HepG2 (cell line): ENCODE data around the gene ARL16. TPM values are rescaled to one million over a fixed set of nuclear protein-coding genes. Genes with fewer than 3 reads are reported as not detected.

Experiments
- AHR ChIP-seq: IDR thresholded peaks from 2 replicates; pipeline ENCODE4 v1.6.1; 2018; ENCODE audit warnings: missing genetic modification reagents, missing compliant biosample characterization
- ATF2 ChIP-seq: sonication (generic); formaldehyde crosslinking; IDR thresholded peaks from 2 replicates; pipeline ENCODE4 v1.4.0; 2020; ENCODE audit warnings: missing genetic modification reagents
- DR1 ChIP-seq: sonication (generic); formaldehyde crosslinking; IDR thresholded peaks from 2 replicates; pipeline ENCODE4 v1.8.0; 2021; ENCODE audit warnings: mild to moderate bottlenecking, missing genetic modification reagents, inconsistent platforms
- FOXC1 ChIP-seq: sonication (generic); formaldehyde crosslinking; IDR thresholded peaks from 2 replicates; pipeline ENCODE4 v1.8.0; 2022; ENCODE audit warnings: mild to moderate bottlenecking, missing genetic modification reagents, borderline replicate concordance
- MYPOP ChIP-seq: sonication (generic); formaldehyde crosslinking; IDR thresholded peaks from 2 replicates; pipeline ENCODE4 v1.8.1; 2023; ENCODE audit warnings: mild to moderate bottlenecking, moderate library complexity, missing genetic modification reagents
- NONO ChIP-seq, 2 experiments: fragments of 450-650 bp in 1 of 2; sonication (generic) in 1 of 2; formaldehyde crosslinking in 1 of 2; IDR thresholded peaks in 1 of 2; conservative IDR thresholded peaks in 1 of 2; 2 replicates each; pipeline versions ENCODE4 v1.6.1 to v1.8.0; 2017 to 2022; ENCODE audit warnings: mild to moderate bottlenecking in 1 of 2, missing genetic modification reagents in 1 of 2, moderate library complexity in 1 of 2
- NR2F2 ChIP-seq: IDR thresholded peaks from 2 replicates; pipeline ENCODE4 v1.6.1; 2012; ENCODE audit warnings: low read depth, inconsistent platforms, borderline replicate concordance
- SALL1 ChIP-seq: sonication (generic); formaldehyde crosslinking; IDR thresholded peaks from 2 replicates; pipeline ENCODE4 v1.8.0; 2022; ENCODE audit warnings: mild to moderate bottlenecking, missing genetic modification reagents
- SCMH1 ChIP-seq: sonication (generic); formaldehyde crosslinking; IDR thresholded peaks from 2 replicates; pipeline ENCODE4 v1.9.0; 2021; ENCODE audit warnings: missing genetic modification reagents, mild to moderate bottlenecking, borderline replicate concordance
- SMARCC2 ChIP-seq: fragments of 450-650 bp; IDR thresholded peaks from 2 replicates; pipeline ENCODE4 v1.6.1; 2017; ENCODE audit warnings: antibody characterized with exemption, mild to moderate bottlenecking
- TCF12 ChIP-seq, 2 experiments: fragments of 450-650 bp in 1 of 2; sonication (generic) in 1 of 2; formaldehyde crosslinking in 1 of 2; IDR thresholded peaks; 2 replicates each; pipeline versions ENCODE4 v1.6.1 to v1.8.0; 2017 to 2022; ENCODE audit warnings: antibody characterized with exemption in 1 of 2, mild to moderate bottlenecking in 1 of 2, missing genetic modification reagents in 1 of 2, moderate library complexity in 1 of 2
- TOE1 ChIP-seq: sonication (generic); formaldehyde crosslinking; IDR thresholded peaks from 2 replicates; pipeline ENCODE4 v1.4.0; 2020; ENCODE audit warnings: mild to moderate bottlenecking, missing genetic modification reagents
- TP53 ChIP-seq: sonication (generic); formaldehyde crosslinking; conservative IDR thresholded peaks from 2 replicates; pipeline ENCODE4 v1.4.0; 2020; ENCODE audit warnings: missing genetic modification reagents
- ZNF234 ChIP-seq: sonication (generic); formaldehyde crosslinking; conservative IDR thresholded peaks from 2 replicates; pipeline ENCODE4 v1.5.1; 2020; ENCODE audit warnings: mild to moderate bottlenecking, missing genetic modification reagents
- ZNF235 ChIP-seq: sonication (generic); formaldehyde crosslinking; IDR thresholded peaks from 2 replicates; pipeline ENCODE4 v1.8.1; 2023; ENCODE audit warnings: mild to moderate bottlenecking, missing genetic modification reagents, borderline replicate concordance
- ZNF350 ChIP-seq: sonication (generic); formaldehyde crosslinking; IDR thresholded peaks from 2 replicates; pipeline ENCODE4 v1.4.0; 2020; ENCODE audit warnings: mild to moderate bottlenecking, low read depth, missing genetic modification reagents, borderline replicate concordance
- ZNF567 ChIP-seq: sonication (generic); formaldehyde crosslinking; IDR thresholded peaks from 2 replicates; pipeline ENCODE4 v1.8.1; 2023; ENCODE audit warnings: mild to moderate bottlenecking, missing genetic modification reagents, borderline replicate concordance
- ZNF639 ChIP-seq: conservative IDR thresholded peaks from 2 replicates; pipeline ENCODE4 v1.6.1; 2018; ENCODE audit warnings: missing genetic modification reagents
- ZNF672 ChIP-seq: sonication (generic); formaldehyde crosslinking; IDR thresholded peaks from 2 replicates; pipeline ENCODE4 v1.8.1; 2022; ENCODE audit warnings: missing genetic modification reagents
- ZNF687 ChIP-seq: sonication (generic); formaldehyde crosslinking; IDR thresholded peaks from 2 replicates; pipeline ENCODE4 v1.5.1; 2020; ENCODE audit warnings: mild to moderate bottlenecking, missing genetic modification reagents, moderate library complexity
- ZSCAN9 ChIP-seq: IDR thresholded peaks from 2 replicates; pipeline ENCODE4 v1.6.1; 2016; ENCODE audit warnings: borderline replicate concordance
- polyA plus RNA-seq, 8 experiments: library from polyadenylated mRNA; depleted of rRNA in 3 of 8; stranded (reverse) in 7 of 8; unstranded in 1 of 8; fragments of >200 nt; fragmentation: Illumina TruSeq in 4 of 8; extraction: Trizol in 4 of 8; gene quantifications; 2 replicates each; pipeline versions ENCODE4 v1.2.1 to v1.2.3, GENCODE V29; 2011 to 2016; ENCODE audit warnings: low read depth in 4 of 8, missing spikeins in 1 of 8, mixed read lengths in 1 of 8; ENCODE audit not compliant: insufficient read depth in 1 of 8
- total RNA-seq, 5 experiments: library from RNA; depleted of rRNA; stranded (reverse); fragments of >200 nt; fragmentation: Illumina TruSeq; extraction: Trizol; gene quantifications; 2 replicates each; pipeline ENCODE4 v1.2.3, GENCODE V29; 2016; ENCODE audit warnings: low read depth in 1 of 5

Gene ARL16
- total and polyA plus RNA-seq, 2 of the 13 experiments (the other 11 are each of a cell fraction or from before 2014, with no cell fraction given): 20.8 to 30.8 TPM

DNA sequence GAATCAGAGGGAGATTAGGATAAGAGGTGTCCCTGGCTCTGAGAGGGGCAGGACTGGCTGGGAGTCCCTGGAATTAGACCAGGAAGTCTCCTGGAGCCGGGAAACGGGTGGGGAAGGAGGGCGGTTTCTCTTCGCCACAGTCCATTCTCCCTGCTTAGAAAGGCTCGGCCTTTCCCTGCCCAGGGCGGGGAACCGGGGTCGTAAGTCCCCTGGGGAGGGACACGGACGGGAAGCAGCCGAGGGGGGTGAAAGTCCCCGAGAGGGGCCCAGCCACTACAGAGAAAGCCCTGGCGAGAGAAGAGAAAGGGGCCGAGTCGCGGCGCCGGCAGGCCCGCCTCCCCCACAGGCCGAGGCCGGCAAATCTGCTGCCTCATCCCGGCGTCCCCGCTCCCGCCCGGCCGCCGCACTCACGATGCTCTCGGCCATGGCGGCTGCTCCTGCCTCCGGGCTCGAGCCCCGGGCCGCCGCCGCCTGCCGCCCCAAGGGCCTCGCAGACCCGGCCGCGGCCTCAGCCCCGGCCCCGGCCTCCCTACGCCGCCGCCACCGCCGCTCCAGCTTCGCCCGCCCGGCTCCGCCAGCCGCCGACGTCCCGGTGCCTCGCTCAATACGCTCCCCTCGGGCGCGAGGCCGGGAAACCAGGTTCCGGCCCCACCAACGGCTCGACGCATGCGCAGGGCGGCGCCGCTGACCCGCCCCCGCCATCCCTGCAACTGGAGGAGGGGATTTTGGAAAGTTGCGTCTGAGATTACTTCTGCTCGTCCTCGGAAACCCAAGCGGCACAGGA is 46.9 kb downstream of the ARL16 start, which contains the start of the genes NPLOC4 and TSPAN10 (continued):
- TF ChIP-seq ZNF687 (CRISPR knock-in tag) (peak; percentile 88), SALL1 (CRISPR knock-in tag) (peak; percentile 86), ZNF235 (CRISPR knock-in tag) (peak; percentile 91; the same call in 1 of the 2 replicates), TP53 (CRISPR knock-in tag) (0 out of 2 replicates have a peak, but pooled peaks have one; percentile 15), ZNF234 (no peak; the same call in 1 of the 2 replicates), ZNF639 (CRISPR knock-in tag) (peak; percentile 97), TCF12 (IDR thresholded peaks at IDR 0.05) (no peak), TCF12 (CRISPR knock-in tag; IDR thresholded peaks at IDR 0.05) (peak; percentile 89), ZNF672 (CRISPR knock-in tag) (peak; percentile 93), ZNF350 (CRISPR knock-in tag) (no peak), ZNF567 (CRISPR knock-in tag) (no peak), SMARCC2 (no peak), NR2F2 (no peak; the same call in 1 of the 2 replicates), NONO (IDR thresholded peaks at IDR 0.05) (no peak), NONO (CRISPR knock-in tag; conservative IDR thresholded peaks at IDR 0.05) (peak; percentile 98), FOXC1 (CRISPR knock-in tag) (no peak), ATF2 (CRISPR knock-in tag) (peak; percentile 93), SCMH1 (CRISPR knock-in tag) (no peak), AHR (CRISPR knock-in tag) (peak; percentile 98; the same call in 1 of the 2 replicates), MYPOP (peak; percentile 71; the same call in 1 of the 2 replicates), DR1 (peak; percentile 82), ZSCAN9 (CRISPR knock-in tag) (peak; percentile 91; the same call in 1 of the 2 replicates), TOE1 (CRISPR knock-in tag) (no peak; the same call in 1 of the 2 replicates)
